Measurements from ENCODE around the gene NEGR1. TPM values are rescaled to one million over a fixed set of nuclear protein-coding genes. Genes with fewer than 3 reads are reported as not detected.

NEGR1 gene
- total and polyA plus RNA-seq, 11 donors: 1.7 to 11.3 (median 6.8) TPM

DNA sequence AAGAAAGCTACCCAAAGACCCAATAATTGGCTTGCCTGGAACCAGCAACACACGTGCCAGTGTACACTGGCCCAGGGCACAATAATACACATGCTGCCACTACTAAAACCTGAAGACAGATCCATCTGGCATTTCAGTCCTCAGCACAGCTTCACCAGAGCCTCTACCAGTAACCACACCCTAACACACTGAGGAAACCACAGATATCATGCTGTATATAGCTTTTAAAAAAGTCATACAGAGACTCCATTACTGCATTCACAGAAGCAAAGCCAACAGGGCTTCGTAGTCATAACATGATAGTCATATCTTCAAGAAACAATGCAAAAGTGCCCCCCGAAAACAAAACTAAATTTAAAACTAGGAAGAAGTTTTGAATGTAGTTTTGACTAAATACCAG lies 40.6 kb upstream of the NEGR1 start:
- ATAC-seq (no peak), DNase-seq (no peak)
- Histone ChIP-seq H3K27me3 (no peaks in the 10 kb centered on the region), H3K9me3 (no peaks in the 10 kb centered on the region), H3K36me3 (no peaks in the 10 kb centered on the region), H3K4me1 (no peaks in the 10 kb centered on the region), H3K27ac (no peak overlapping the region), H3K4me3 (no peak overlapping the region)
- 79% methylated on average over 3 of the region's 3 CpGs; no CpG with 5 or more reads in 3 of the 4 donors for WGBS, 4 donors
- no peak for TF ChIP-seq POLR2A (IDR thresholded peaks at IDR 0.05)
- TF ChIP-seq, protein P1, sequence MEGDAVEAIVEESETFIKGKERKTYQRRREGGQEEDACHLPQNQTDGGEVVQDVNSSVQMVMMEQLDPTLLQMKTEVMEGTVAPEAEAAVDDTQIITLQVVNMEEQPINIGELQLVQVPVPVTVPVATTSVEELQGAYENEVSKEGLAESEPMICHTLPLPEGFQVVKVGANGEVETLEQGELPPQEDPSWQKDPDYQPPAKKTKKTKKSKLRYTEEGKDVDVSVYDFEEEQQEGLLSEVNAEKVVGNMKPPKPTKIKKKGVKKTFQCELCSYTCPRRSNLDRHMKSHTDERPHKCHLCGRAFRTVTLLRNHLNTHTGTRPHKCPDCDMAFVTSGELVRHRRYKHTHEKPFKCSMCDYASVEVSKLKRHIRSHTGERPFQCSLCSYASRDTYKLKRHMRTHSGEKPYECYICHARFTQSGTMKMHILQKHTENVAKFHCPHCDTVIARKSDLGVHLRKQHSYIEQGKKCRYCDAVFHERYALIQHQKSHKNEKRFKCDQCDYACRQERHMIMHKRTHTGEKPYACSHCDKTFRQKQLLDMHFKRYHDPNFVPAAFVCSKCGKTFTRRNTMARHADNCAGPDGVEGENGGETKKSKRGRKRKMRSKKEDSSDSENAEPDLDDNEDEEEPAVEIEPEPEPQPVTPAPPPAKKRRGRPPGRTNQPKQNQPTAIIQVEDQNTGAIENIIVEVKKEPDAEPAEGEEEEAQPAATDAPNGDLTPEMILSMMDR (IDR thresholded peaks at IDR 0.05): no peak
- intact Hi-C loops (cut with DNase I): no loop called here

DNA sequence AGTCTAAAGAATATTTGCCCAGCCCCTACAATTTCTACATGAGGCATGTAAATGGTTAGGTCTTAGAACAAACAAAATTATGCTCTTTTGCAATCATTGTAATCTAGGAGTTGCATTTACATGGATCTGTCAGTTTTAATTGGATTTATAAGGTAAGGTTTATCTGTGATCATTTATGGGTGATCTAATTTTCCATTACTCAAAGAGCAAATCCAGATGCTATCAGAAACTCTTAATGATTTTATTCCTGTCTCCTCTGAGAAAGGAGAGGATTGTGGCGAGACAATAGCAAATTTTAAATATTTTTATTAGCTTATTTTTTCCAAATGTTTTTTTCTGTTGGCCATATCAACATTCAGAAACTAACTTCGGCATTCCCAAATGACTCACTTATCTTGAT lies 14.2 kb upstream of the NEGR1 start:
- no peak for TF ChIP-seq POLR2A (IDR thresholded peaks at IDR 0.05)
- TF ChIP-seq, protein P1 (IDR thresholded peaks at IDR 0.05): no peak
- no peaks in the 10 kb centered on the region for H3K27me3 ChIP-seq
- no peak overlapping the region for H3K4me3 ChIP-seq
- ATAC-seq (no peak), DNase-seq (no peak)
- H3K4me1 ChIP-seq: no peaks in the 10 kb centered on the region
- H3K27ac ChIP-seq: no peak overlapping the region
- H3K9me3 ChIP-seq: peaks cover 0 to 11% (median 0%) of the 10 kb centered on the region in 12 donors
- intact Hi-C loops (cut with DNase I): no loop called here
- 77 to 82% (median 80%) methylated on average over 2 of the region's 2 CpGs for WGBS, 4 donors
- H3K36me3 ChIP-seq: no peaks in the 10 kb centered on the region

DNA sequence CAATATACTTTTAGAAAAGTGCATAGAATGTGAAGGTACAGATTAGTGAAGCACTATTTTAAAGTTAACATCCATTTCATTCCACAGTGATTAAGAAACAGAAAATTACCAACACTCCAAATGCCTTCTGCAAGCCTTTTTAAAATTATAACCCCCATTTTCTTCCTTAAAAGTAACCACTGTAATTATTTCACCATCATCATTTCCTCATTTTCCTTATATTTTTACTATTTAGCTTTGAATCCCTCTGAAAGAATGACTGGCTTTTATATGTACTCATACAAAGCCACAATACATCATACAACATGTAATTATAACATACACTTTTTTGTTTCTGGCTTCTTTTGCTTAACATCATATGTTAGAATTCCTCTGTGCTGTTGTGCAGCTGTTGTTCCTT lies 6.5 kb upstream of the NEGR1 start:
- H3K27me3 ChIP-seq: no peaks in the 10 kb centered on the region
- intact Hi-C loops (cut with DNase I): no loop called here

DNA sequence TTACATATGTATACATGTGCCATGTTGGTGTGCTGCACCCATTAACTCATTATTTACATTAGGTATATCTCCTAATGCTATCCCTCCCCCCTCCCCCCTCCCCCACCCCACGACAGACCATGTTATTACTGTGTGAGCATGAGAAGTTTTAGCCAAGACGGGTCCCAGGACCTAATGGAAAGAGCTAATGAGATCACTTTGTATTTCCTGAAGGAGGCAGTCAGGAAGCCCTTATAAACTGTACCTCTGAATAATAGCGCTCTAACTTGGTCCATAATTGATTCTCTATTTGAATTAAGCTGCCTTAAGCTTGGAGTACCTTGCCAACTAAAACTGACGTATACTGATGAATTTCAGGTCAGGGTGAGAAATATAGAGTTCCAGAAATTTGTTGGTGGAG lies 4.1 kb upstream of the NEGR1 start:
- DNase-seq (no peak), ATAC-seq (no peak)
- TF ChIP-seq POLR2A (IDR thresholded peaks at IDR 0.05): no peak
- TF ChIP-seq, protein P1 (IDR thresholded peaks at IDR 0.05): no peak
- Histone ChIP-seq H3K4me3 (no peak overlapping the region), H3K4me1 (peaks cover 0 to 20% (median 0%) of the 10 kb centered on the region in 12 donors), H3K27me3 (no peaks in the 10 kb centered on the region), H3K27ac (no peak overlapping the region), H3K36me3 (no peaks in the 10 kb centered on the region), H3K9me3 (no peaks in the 10 kb centered on the region)
- intact Hi-C loops (cut with DNase I): no loop called here
- WGBS, 4 donors: 63 to 70% (median 68%) methylated on average over 4 of the region's 4 CpGs

More for the DNA sequence above, 6.5 kb upstream of the NEGR1 start:
- no peak for DNase-seq
- H3K27ac ChIP-seq: no peak overlapping the region
- TF ChIP-seq, protein P1 (IDR thresholded peaks at IDR 0.05): no peak
- no peak for TF ChIP-seq POLR2A (IDR thresholded peaks at IDR 0.05)
- H3K4me3 ChIP-seq: no peak overlapping the region
- peaks cover 0 to 4% (median 0%) of the 10 kb centered on the region in 12 donors for H3K9me3 ChIP-seq
- ATAC-seq: no peak
- no peaks in the 10 kb centered on the region for H3K36me3 ChIP-seq
- peaks cover 0 to 13% (median 0%) of the 10 kb centered on the region in 12 donors for H3K4me1 ChIP-seq

All from heart left ventricle (tissue), 16 donors.